ENCODE data around the gene SPG7.

Gene SPG7

DNA sequence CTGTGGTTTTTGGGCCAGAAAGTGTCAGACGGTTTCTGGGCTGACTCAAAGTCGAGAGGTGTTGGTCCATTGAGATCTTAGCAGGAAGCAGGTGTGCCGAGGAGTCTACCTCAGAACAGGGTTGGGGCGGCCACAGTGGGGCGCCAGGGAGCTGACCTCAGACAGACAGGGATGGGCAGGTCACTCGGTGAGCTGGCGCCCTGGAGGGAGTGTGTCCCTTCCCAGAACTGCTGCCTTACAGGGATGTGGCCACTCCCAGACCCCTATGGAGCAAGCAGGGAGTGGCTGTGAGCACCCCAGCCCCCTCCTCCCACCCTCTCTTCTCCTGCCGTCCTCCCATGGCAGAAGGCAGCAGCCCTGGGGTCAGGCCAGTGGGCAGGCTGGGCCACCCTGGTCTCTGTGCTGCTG is 91.3 kb downstream of the SPG7 start:
- H3K36me3 ChIP-seq: no peaks in the 10 kb centered on the region
- H3K27me3 ChIP-seq: no peaks in the 10 kb centered on the region
- H3K4me3 ChIP-seq (ENCODE audit: low read depth, low read length): no peak overlapping the region
- peaks cover 3% of the 10 kb centered on the region; the same call in 1 of the 2 replicates for H3K4me1 ChIP-seq
- peak; percentile 70 for DNase-seq
- H3K9me3 ChIP-seq: no peaks in the 10 kb centered on the region
- TF ChIP-seq, protein P1, sequence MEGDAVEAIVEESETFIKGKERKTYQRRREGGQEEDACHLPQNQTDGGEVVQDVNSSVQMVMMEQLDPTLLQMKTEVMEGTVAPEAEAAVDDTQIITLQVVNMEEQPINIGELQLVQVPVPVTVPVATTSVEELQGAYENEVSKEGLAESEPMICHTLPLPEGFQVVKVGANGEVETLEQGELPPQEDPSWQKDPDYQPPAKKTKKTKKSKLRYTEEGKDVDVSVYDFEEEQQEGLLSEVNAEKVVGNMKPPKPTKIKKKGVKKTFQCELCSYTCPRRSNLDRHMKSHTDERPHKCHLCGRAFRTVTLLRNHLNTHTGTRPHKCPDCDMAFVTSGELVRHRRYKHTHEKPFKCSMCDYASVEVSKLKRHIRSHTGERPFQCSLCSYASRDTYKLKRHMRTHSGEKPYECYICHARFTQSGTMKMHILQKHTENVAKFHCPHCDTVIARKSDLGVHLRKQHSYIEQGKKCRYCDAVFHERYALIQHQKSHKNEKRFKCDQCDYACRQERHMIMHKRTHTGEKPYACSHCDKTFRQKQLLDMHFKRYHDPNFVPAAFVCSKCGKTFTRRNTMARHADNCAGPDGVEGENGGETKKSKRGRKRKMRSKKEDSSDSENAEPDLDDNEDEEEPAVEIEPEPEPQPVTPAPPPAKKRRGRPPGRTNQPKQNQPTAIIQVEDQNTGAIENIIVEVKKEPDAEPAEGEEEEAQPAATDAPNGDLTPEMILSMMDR (IDR thresholded peaks at IDR 0.05; ENCODE audit: low read depth, low read length): peak; percentile 52

DNA sequence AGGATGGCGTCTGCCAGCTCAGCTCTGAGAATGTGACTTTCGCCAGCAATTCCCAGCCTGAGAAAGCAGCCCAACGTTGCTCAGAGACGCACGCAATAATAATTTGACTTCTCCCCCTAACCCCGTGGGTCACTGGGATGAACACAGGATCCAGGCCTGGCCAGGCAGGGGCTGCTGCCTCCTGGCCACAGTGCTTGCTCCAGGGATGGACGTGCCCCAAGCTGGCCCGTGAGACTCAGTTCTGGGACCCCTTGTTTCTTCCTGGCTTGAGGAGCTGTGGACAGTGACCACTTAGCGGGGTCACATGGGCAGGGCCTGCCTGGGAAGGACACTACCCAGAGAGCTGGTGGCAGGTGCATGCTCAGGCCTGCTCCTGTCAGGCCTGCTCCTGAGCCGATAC is 91.7 kb downstream of the SPG7 start:
- DNase-seq: no peak
- TF ChIP-seq, protein P1 (IDR thresholded peaks at IDR 0.05; ENCODE audit: low read depth, low read length): no peak
- Histone ChIP-seq H3K36me3 (no peaks in the 10 kb centered on the region), H3K4me1 (peaks cover 3% of the 10 kb centered on the region; the same call in 1 of the 2 replicates), H3K4me3 (ENCODE audit: low read depth, low read length) (no peak overlapping the region), H3K9me3 (no peaks in the 10 kb centered on the region), H3K27me3 (no peaks in the 10 kb centered on the region)

- H3K9me3 ChIP-seq: no peaks in the 10 kb centered on the region
- H3K36me3 ChIP-seq: no peaks in the 10 kb centered on the region
- peaks cover 3% of the 10 kb centered on the region; the same call in 1 of the 2 replicates for H3K4me1 ChIP-seq
- TF ChIP-seq, protein P1 (IDR thresholded peaks at IDR 0.05; ENCODE audit: low read depth, low read length): no peak
- no peak for DNase-seq
- no peak overlapping the region for H3K4me3 ChIP-seq (ENCODE audit: low read depth, low read length)
- no peaks in the 10 kb centered on the region for H3K27me3 ChIP-seq
Observed at GRCh38 chr16:89600427-89600826, 92.2 kb downstream of the SPG7 start.

GRCh38 chr16:89600956-89601355 is 92.8 kb downstream of the SPG7 start:
- Histone ChIP-seq H3K27me3 (no peaks in the 10 kb centered on the region), H3K36me3 (no peaks in the 10 kb centered on the region), H3K4me1 (peaks cover 3% of the 10 kb centered on the region; the same call in 1 of the 2 replicates), H3K9me3 (no peaks in the 10 kb centered on the region), H3K4me3 (ENCODE audit: low read depth, low read length) (no peak overlapping the region)
- TF ChIP-seq, protein P1 (IDR thresholded peaks at IDR 0.05; ENCODE audit: low read depth, low read length): no peak
- no peak for DNase-seq

DNA sequence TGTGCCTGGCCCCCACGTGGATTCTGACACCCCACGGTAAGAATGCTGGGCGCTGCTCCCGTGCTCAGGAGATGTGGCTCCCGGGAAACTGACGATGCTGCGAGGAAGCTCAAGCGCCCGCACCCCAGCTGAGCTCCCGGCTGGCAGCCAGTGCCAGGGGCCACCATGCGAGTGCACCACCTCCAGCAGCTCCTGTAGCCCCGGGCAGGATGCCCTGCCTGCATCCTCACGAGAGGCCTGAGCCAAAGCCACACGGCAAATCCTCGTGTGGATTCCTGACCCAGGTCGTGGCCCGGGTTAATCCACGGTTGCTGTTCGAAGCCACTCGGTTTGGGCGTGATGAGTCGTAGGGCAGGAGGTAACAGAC is 93.7 kb downstream of the SPG7 start:
- H3K4me1 ChIP-seq: peaks cover 3% of the 10 kb centered on the region; the same call in 1 of the 2 replicates

DNA sequence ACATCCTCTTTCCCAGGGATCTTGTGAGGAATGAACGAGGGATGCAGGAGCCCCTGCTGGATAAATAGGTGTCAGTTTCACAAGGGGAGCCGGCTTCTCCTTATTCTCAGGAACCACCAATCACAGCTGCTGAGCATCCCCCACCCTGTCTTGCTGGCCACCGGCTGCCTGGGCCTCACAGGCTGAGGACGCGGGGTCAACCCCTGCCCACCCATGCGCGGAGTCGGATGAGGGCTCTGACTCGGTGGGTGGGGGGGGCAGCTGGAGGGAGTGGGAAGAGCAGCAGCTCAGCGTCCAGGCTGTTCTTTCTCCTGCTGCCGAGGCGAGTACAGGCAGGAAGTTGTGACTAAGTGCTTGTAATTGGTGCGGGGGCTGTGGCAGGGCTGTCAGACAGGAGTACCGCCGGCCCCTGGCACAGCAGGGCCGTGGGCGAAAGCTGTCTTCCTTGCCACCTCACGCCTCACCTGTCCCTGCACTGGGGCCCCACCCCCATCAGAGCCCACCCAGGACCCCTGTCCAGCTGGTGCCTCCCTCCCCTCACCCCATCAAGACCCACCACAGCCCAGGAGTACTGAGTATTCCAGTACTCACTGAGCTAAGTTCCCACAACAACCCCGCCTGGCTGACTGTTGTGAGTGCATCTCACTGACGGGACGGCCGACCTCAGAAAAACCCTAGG is 94.2 kb downstream of the SPG7 start:
- H3K9me3 ChIP-seq: no peaks in the 10 kb centered on the region
- TF ChIP-seq, protein P1 (IDR thresholded peaks at IDR 0.05; ENCODE audit: low read depth, low read length): no peak
- H3K36me3 ChIP-seq: no peaks in the 10 kb centered on the region
- H3K4me1 ChIP-seq: peaks cover 3% of the 10 kb centered on the region; the same call in 1 of the 2 replicates
- peak overlapping the region; percentile 32 for H3K4me3 ChIP-seq (ENCODE audit: low read depth, low read length)
- H3K27me3 ChIP-seq: no peaks in the 10 kb centered on the region
- peak; percentile 78 for DNase-seq

More for the DNA sequence above, 93.7 kb downstream of the SPG7 start:
- H3K4me3 ChIP-seq (ENCODE audit: low read depth, low read length): peak overlapping the region; percentile 32
- no peaks in the 10 kb centered on the region for H3K9me3 ChIP-seq
- H3K36me3 ChIP-seq: no peaks in the 10 kb centered on the region
- no peaks in the 10 kb centered on the region for H3K27me3 ChIP-seq
- DNase-seq: no peak
- TF ChIP-seq, protein P1 (IDR thresholded peaks at IDR 0.05; ENCODE audit: low read depth, low read length): no peak

Data from BE2C (cell line).